Smooth muscle cell (in vitro differentiated cells): Measurements from ENCODE around the gene PRLH. TPM values are rescaled to one million over a fixed set of nuclear protein-coding genes. Genes with fewer than 3 reads are reported as not detected.
A peak's percentile ranks its signal among the peaks of the same experiment; 100 is the strongest.
"Not testable (repeated sequence)": the region's sequence is repeated elsewhere in the genome, so short reads cannot be mapped to it uniquely, and the experiment has no call there.

Source experiments
- DNase-seq: peaks from one replicate; lab custom pipeline; 2025; ENCODE audit not compliant: unreplicated experiment; lab: John Stamatoyannopoulos, UW
- H2AFZ ChIP-seq: fragments of 200-600 bp; sonication (generic); 2 replicates; pipeline ENCODE4 v1.6.0; 2016; ENCODE audit warnings: antibody characterized with exemption, low read depth, mild to moderate bottlenecking
- H3F3A ChIP-seq: fragments of 200-600 bp; sonication (generic); 2 replicates; pipeline ENCODE4 v1.6.0; 2017; ENCODE audit warnings: antibody characterized with exemption, low read depth
- H3K27ac ChIP-seq: fragments of 200-600 bp; sonication (generic); 2 replicates; pipeline ENCODE4 v1.5.1; 2016; ENCODE audit warnings: low read depth, mild to moderate bottlenecking
- H3K27me3 ChIP-seq: fragments of 200-600 bp; sonication (generic); 2 replicates; pipeline ENCODE4 v1.6.1; 2016; ENCODE audit warnings: low read depth, mild to moderate bottlenecking
- H3K36me3 ChIP-seq: fragments of 200-600 bp; sonication (generic); 2 replicates; pipeline ENCODE4 v1.5.1; 2016; ENCODE audit warnings: low read depth
- H3K4me1 ChIP-seq: fragments of 200-600 bp; sonication (generic); 2 replicates; pipeline ENCODE4 v1.5.1; 2016; ENCODE audit warnings: low read depth
- H3K4me2 ChIP-seq: fragments of 200-600 bp; sonication (generic); 2 replicates; pipeline ENCODE4 v1.6.0; 2016; ENCODE audit warnings: mild to moderate bottlenecking
- H3K4me3 ChIP-seq: fragments of 200-600 bp; sonication (generic); 2 replicates; pipeline ENCODE4 v1.5.1; 2016; ENCODE audit warnings: mild to moderate bottlenecking
- H3K79me2 ChIP-seq: fragments of 200-600 bp; sonication (generic); 2 replicates; pipeline ENCODE4 v1.6.0; 2016; ENCODE audit warnings: low read depth, mild to moderate bottlenecking
- H3K9ac ChIP-seq: fragments of 200-600 bp; sonication (generic); 2 replicates; pipeline ENCODE4 v1.6.0; 2016; ENCODE audit warnings: low read depth
- H3K9me3 ChIP-seq: fragments of 200-600 bp; sonication (generic); replicated peaks from 2 replicates; pipeline ENCODE4 v1.5.1; 2016; ENCODE audit warnings: low read depth
- H4K20me1 ChIP-seq: fragments of 200-600 bp; sonication (generic); 2 replicates; pipeline ENCODE4 v1.6.0; 2016; ENCODE audit warnings: low read depth
- WGBS: methylation state at CpG from one replicate; pipeline ENCODE4 v1.1.7; 2016; ENCODE audit warnings: low lambda C conversion rate; 5-methylcytosine and 5-hydroxymethylcytosine counted together
- polyA plus RNA-seq: library from polyadenylated mRNA; unstranded; fragments of >200 nt; fragmentation: Nextera tagmentation; extraction: Ambion mirVana; gene quantifications from 2 replicates; pipeline ENCODE4 v1.2.1, GENCODE V29; 2016
- total RNA-seq: library from RNA; depleted of rRNA; stranded (reverse); fragments of >200 nt; gene quantifications from 2 replicates; pipeline ENCODE4 v1.2.3, GENCODE V29; 2014
- TF ChIP-seq, protein P1 (sequence below): fragments of 200-600 bp; sonication (generic); IDR thresholded peaks from 2 replicates; pipeline ENCODE4 v1.5.1; 2017; ENCODE audit warnings: borderline replicate concordance, mild to moderate bottlenecking, antibody characterized with exemption; ENCODE audit not compliant: insufficient read depth, poor library complexity, severe bottlenecking

Gene PRLH
- total and polyA plus RNA-seq, 2 experiments from 2014 or later: not detected

- H3K4me3 ChIP-seq: no peak overlapping the region
- no peaks in the 10 kb centered on the region for H3K79me2 ChIP-seq
- no peaks in the 10 kb centered on the region for H3K27me3 ChIP-seq
- H3K4me2 ChIP-seq: no peak overlapping the region
- H3F3A ChIP-seq: peaks cover 3% of the 10 kb centered on the region
- no peak overlapping the region for H3K9ac ChIP-seq
- no peak for DNase-seq
- H3K9me3 ChIP-seq: no peaks in the 10 kb centered on the region
- H2AFZ ChIP-seq: no peak overlapping the region
- no peak overlapping the region for H3K27ac ChIP-seq
- no peaks in the 10 kb centered on the region for H3K36me3 ChIP-seq
- TF ChIP-seq, protein P1, sequence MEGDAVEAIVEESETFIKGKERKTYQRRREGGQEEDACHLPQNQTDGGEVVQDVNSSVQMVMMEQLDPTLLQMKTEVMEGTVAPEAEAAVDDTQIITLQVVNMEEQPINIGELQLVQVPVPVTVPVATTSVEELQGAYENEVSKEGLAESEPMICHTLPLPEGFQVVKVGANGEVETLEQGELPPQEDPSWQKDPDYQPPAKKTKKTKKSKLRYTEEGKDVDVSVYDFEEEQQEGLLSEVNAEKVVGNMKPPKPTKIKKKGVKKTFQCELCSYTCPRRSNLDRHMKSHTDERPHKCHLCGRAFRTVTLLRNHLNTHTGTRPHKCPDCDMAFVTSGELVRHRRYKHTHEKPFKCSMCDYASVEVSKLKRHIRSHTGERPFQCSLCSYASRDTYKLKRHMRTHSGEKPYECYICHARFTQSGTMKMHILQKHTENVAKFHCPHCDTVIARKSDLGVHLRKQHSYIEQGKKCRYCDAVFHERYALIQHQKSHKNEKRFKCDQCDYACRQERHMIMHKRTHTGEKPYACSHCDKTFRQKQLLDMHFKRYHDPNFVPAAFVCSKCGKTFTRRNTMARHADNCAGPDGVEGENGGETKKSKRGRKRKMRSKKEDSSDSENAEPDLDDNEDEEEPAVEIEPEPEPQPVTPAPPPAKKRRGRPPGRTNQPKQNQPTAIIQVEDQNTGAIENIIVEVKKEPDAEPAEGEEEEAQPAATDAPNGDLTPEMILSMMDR: no peak
- 70% methylated on average over 10 of the region's 10 CpGs for WGBS
- peaks cover 24% of the 10 kb centered on the region for H3K4me1 ChIP-seq
- H4K20me1 ChIP-seq: no peaks in the 10 kb centered on the region
Measured at GRCh38 chr2:237593036-237593435, 26.7 kb downstream of the PRLH start.

- whole genome bisulfite sequencing: 87% methylated on average over 17 of the region's 17 CpGs
- no peaks in the 10 kb centered on the region for H3K79me2 ChIP-seq
- DNase-seq: no peak
- TF ChIP-seq, protein P1: no peak
- no peaks in the 10 kb centered on the region for H3K36me3 ChIP-seq
- H3K27ac ChIP-seq: peak overlapping the region; percentile 52
- H3K9me3 ChIP-seq: no peaks in the 10 kb centered on the region
- H3F3A ChIP-seq: peaks cover 6% of the 10 kb centered on the region
- no peaks in the 10 kb centered on the region for H3K27me3 ChIP-seq
- peak overlapping the region; percentile 68 for H3K4me2 ChIP-seq
- no peak overlapping the region for H2AFZ ChIP-seq
- no peak overlapping the region for H3K9ac ChIP-seq
- no peaks in the 10 kb centered on the region for H4K20me1 ChIP-seq
- H3K4me3 ChIP-seq: no peak overlapping the region
- H3K4me1 ChIP-seq: peaks cover 24% of the 10 kb centered on the region
Measured at GRCh38 chr2:237593596-237594320, 27.4 kb downstream of the PRLH start.

DNA sequence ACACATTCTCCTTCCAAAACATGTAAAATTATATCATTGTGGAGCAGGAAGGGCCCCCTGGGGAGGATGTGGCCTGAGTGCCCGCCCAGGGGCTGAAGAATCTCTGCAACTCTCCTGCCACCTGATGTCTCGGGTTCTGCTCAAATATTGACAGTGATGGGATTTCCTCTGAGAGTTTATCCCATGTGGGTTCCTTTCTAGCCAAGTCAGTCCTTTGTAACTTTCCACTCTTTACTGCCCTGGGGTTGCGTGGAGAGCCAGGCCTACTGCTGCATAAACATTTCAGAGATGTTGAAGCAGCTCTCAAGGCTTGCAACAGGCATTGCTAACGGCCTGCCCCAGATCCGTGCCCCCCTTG, 28.1 kb downstream of the PRLH start:
- Histone ChIP-seq H2AFZ (no peak overlapping the region), H3F3A (peaks cover 9% of the 10 kb centered on the region), H3K27ac (peak overlapping the region; percentile 52), H3K9ac (no peak overlapping the region), H3K4me3 (no peak overlapping the region), H3K79me2 (no peaks in the 10 kb centered on the region), H3K27me3 (no peaks in the 10 kb centered on the region), H3K4me2 (peak overlapping the region; percentile 68), H3K36me3 (no peaks in the 10 kb centered on the region), H4K20me1 (no peaks in the 10 kb centered on the region), H3K4me1 (peaks cover 24% of the 10 kb centered on the region), H3K9me3 (no peaks in the 10 kb centered on the region)
- 19% methylated on average over 5 of the region's 5 CpGs for WGBS
- TF ChIP-seq, protein P1: no peak
- no peak for DNase-seq

DNA sequence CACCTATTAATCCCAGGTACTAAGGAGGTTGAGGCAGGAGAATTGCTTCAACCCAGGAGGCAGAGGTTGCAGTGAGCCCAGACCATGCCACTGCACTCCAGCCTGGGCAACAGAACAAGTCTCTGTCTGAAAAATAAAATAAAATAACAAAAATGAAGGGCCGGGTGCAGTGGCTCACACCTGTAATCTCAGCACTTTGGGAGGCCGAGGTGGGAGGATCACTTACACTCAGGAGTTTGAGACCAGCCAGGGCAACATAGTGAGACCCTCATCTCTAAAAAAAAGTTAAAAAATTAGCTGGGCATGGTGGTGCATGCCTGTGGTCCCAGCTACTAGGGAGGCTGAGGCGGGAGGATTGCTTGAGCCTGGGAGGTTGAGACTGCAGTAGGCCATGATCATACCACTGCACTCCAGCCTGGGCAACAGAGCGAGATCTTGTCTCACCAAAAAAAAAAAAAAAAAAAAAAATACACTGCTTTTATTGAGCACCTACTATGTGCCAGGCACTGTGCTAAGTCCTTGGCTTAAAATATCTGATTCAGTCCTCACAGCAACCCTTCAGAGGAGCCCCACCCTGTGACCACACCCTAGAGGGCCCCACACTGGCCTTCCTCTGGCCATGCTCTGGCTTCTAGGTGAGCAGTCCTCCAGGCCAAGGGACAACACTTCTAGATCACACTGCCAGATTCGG, 29.6 kb downstream of the PRLH start:
- H3K4me1 ChIP-seq: peaks cover 35% of the 10 kb centered on the region
- not testable (repeated sequence) for H3K27ac ChIP-seq
- 98% methylated on average over 3 of the region's 5 CpGs for WGBS

More for the DNA sequence above, 29.6 kb downstream of the PRLH start:
- peaks cover 14% of the 10 kb centered on the region for H3F3A ChIP-seq
- not testable (repeated sequence) for DNase-seq, H3K4me2 ChIP-seq, H2AFZ ChIP-seq, H3K27me3 ChIP-seq, H3K9me3 ChIP-seq, H4K20me1 ChIP-seq, H3K9ac ChIP-seq, H3K79me2 ChIP-seq, H3K4me3 ChIP-seq, H3K36me3 ChIP-seq
